NCI-H2171 (cell line): Measurements from ENCODE around the gene GPR156.
"Not testable (repeated sequence)": the region's sequence is repeated elsewhere in the genome, so short reads cannot be mapped to it uniquely, and the experiment has no call there.

Experiments
- DNase-seq: peaks from one replicate; lab custom pipeline; 2025; lab: John Stamatoyannopoulos, UW

Gene GPR156

GRCh38 chr3:120160050-120160449 is 125.0 kb downstream of the GPR156 start:
- no peak for DNase-seq

- no peak for DNase-seq
Observed at GRCh38 chr3:120157681-120158080, 127.3 kb downstream of the GPR156 start.

- DNase-seq, result no peak
Observed at GRCh38 chr3:120157113-120157512, 127.9 kb downstream of the GPR156 start.

GRCh38 chr3:120156699-120157098 is 128.3 kb downstream of the GPR156 start:
- no peak for DNase-seq

- not testable (repeated sequence) for DNase-seq
Observed at GRCh38 chr3:120155694-120156093, 129.3 kb downstream of the GPR156 start.

GRCh38 chr3:120155108-120155507 is 129.9 kb downstream of the GPR156 start:
- no peak for DNase-seq

GRCh38 chr3:120153294-120153693 is 131.7 kb downstream of the GPR156 start:
- no peak for DNase-seq

- DNase-seq, result no peak
Observed at GRCh38 chr3:120151791-120152190, 133.2 kb downstream of the GPR156 start.

GRCh38 chr3:120148187-120148949 is 136.7 kb downstream of the GPR156 start:
- DNase-seq, result no peak

GRCh38 chr3:120147072-120147871 is 137.8 kb downstream of the GPR156 start:
- DNase-seq, result no peak

GRCh38 chr3:120145542-120146285 is 139.3 kb downstream of the GPR156 start:
- no peak for DNase-seq

- DNase-seq, result no peak
Observed at GRCh38 chr3:120144267-120144666, 140.8 kb downstream of the GPR156 start.

- no peak for DNase-seq
Observed at GRCh38 chr3:120143676-120144075, 141.3 kb downstream of the GPR156 start.

- no peak for DNase-seq
Observed at GRCh38 chr3:120142236-120142635, 142.8 kb downstream of the GPR156 start.

GRCh38 chr3:120140098-120140742 is 144.8 kb downstream of the GPR156 start:
- no peak for DNase-seq

GRCh38 chr3:120139140-120139539 is 145.9 kb downstream of the GPR156 start:
- no peak for DNase-seq

- DNase-seq, result no peak
Observed at GRCh38 chr3:120137548-120137947, 147.5 kb downstream of the GPR156 start.

GRCh38 chr3:120130656-120131055 is 154.4 kb downstream of the GPR156 start:
- DNase-seq, result peak; percentile 78

GRCh38 chr3:120129718-120130513 is 155.1 kb downstream of the GPR156 start:
- no peak for DNase-seq

- peak; percentile 94 for DNase-seq
Observed at GRCh38 chr3:120129051-120129450, 156.0 kb downstream of the GPR156 start.

- no peak for DNase-seq
Observed at GRCh38 chr3:120125992-120126391, 159.0 kb downstream of the GPR156 start.
